ENCODE measurements around the gene SAC3D1.

DNA sequence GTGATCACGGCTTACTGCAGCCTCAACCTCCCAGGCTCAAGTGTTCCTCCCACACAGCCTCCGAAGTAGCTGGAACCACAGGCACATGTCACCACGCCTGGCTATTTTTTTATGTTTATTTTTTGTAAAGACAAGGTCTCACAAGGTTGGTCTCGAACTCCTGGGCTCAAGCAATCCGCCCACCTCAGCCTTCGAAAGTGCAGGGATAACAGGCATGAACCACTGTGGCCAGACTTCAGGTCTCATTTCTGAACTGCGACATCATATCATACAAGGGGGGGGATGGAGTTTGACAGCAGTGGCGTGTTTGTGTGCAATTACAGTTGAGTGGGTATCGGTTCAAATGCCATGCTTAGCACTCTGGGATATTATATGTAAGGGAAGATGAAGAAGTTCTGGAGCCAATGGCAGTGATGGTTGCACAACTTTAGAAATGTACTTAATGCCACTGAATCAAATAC lies 10.4 kb downstream of the SAC3D1 start:
- TF ChIP-seq, protein P1, sequence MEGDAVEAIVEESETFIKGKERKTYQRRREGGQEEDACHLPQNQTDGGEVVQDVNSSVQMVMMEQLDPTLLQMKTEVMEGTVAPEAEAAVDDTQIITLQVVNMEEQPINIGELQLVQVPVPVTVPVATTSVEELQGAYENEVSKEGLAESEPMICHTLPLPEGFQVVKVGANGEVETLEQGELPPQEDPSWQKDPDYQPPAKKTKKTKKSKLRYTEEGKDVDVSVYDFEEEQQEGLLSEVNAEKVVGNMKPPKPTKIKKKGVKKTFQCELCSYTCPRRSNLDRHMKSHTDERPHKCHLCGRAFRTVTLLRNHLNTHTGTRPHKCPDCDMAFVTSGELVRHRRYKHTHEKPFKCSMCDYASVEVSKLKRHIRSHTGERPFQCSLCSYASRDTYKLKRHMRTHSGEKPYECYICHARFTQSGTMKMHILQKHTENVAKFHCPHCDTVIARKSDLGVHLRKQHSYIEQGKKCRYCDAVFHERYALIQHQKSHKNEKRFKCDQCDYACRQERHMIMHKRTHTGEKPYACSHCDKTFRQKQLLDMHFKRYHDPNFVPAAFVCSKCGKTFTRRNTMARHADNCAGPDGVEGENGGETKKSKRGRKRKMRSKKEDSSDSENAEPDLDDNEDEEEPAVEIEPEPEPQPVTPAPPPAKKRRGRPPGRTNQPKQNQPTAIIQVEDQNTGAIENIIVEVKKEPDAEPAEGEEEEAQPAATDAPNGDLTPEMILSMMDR (conservative IDR thresholded peaks at IDR 0.05) = no peak
- TF ChIP-seq EZH2 (IDR thresholded peaks at IDR 0.05; ENCODE audit: low read depth) = no peak

Data from PC-9 (cell line).